ENCODE results near the gene KSR1.

DNA sequence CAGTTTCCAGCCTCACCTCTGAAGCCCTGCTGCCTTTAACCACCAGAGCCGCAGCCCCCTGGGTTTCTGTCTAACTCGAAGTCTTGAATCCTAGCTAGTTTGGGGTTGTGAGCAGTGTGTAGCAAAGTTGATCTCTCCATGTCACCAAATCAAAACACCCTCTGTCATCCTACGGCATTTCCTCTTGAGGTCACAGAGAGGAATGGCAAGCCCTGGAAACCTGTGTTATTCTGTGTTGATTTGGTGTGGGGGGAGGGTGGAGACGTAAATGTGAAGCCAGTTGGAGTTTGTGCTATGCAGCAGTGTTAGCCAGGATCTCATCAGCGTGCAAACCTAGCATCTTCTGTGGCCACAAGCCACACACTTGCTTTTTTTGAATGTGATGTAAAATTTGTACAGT, 169.6 kb downstream of the KSR1 start:
- TF ChIP-seq, protein P1, sequence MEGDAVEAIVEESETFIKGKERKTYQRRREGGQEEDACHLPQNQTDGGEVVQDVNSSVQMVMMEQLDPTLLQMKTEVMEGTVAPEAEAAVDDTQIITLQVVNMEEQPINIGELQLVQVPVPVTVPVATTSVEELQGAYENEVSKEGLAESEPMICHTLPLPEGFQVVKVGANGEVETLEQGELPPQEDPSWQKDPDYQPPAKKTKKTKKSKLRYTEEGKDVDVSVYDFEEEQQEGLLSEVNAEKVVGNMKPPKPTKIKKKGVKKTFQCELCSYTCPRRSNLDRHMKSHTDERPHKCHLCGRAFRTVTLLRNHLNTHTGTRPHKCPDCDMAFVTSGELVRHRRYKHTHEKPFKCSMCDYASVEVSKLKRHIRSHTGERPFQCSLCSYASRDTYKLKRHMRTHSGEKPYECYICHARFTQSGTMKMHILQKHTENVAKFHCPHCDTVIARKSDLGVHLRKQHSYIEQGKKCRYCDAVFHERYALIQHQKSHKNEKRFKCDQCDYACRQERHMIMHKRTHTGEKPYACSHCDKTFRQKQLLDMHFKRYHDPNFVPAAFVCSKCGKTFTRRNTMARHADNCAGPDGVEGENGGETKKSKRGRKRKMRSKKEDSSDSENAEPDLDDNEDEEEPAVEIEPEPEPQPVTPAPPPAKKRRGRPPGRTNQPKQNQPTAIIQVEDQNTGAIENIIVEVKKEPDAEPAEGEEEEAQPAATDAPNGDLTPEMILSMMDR (IDR thresholded peaks at IDR 0.05 in 4 of 5, conservative IDR thresholded peaks at IDR 0.05 in 1 of 5) = no peak
- TF ChIP-seq POLR2A (IDR thresholded peaks at IDR 0.05) = no peak

Measured in gastrocnemius medialis (tissue), 4 donors.